Neural cell (in vitro differentiated cells): ENCODE measurements around the gene OSBPL8. TPM values are rescaled to one million over a fixed set of nuclear protein-coding genes. Genes with fewer than 3 reads are reported as not detected.

ENCODE experiments used
- H2AFZ ChIP-seq: fragments of 200-600, 300-800 bp; sonication (generic), shearing (Covaris generic); 2 replicates; pipeline ENCODE4 v1.6.0; 2014; ENCODE audit warnings: low read depth, mild to moderate bottlenecking, antibody characterized with exemption, low read length, moderate library complexity
- H3F3A ChIP-seq: fragments of 200-600 bp; shearing (Covaris generic); 2 replicates; pipeline ENCODE4 v1.6.1; 2016; ENCODE audit warnings: mild to moderate bottlenecking, moderate library complexity, mixed read lengths, antibody characterized with exemption, low read length; ENCODE audit not compliant: insufficient read depth, poor library complexity, severe bottlenecking
- H3K27ac ChIP-seq: fragments of 200-600, 300-800 bp; sonication (generic), shearing (Covaris generic); 2 replicates; pipeline ENCODE4 v1.5.1; 2014; ENCODE audit warnings: mild to moderate bottlenecking, low read length, moderate library complexity
- H3K27me3 ChIP-seq: fragments of 300-800, 200-600 bp; sonication (generic), shearing (Covaris generic); 2 replicates; pipeline ENCODE4 v1.6.0; 2014; ENCODE audit warnings: mild to moderate bottlenecking, low read depth, low read length, moderate library complexity; ENCODE audit not compliant: insufficient read depth
- H3K36me3 ChIP-seq: fragments of 300-800, 200-600 bp; sonication (generic), shearing (Covaris generic); 2 replicates; pipeline ENCODE4 v1.5.1; 2014; ENCODE audit warnings: mild to moderate bottlenecking, antibody characterized with exemption, low read length, moderate library complexity; ENCODE audit not compliant: insufficient read depth
- H3K4me2 ChIP-seq: fragments of 300-800, 200-600 bp; sonication (generic), shearing (Covaris generic); 2 replicates; pipeline ENCODE4 v1.6.0; 2014; ENCODE audit warnings: mild to moderate bottlenecking, low read length
- H3K4me3 ChIP-seq: fragments of 300-800, 200-600 bp; sonication (generic), shearing (Covaris generic); 2 replicates; pipeline ENCODE4 v1.5.1; 2014; ENCODE audit warnings: mild to moderate bottlenecking, low read length, moderate library complexity
- H3K79me2 ChIP-seq: fragments of 200-600 bp; shearing (Covaris generic); replicated peaks from 2 replicates; pipeline ENCODE4 v1.6.0; 2014; ENCODE audit warnings: mild to moderate bottlenecking, low read length, moderate library complexity; ENCODE audit not compliant: insufficient read depth
- H3K9ac ChIP-seq: fragments of 300-800, 200-600 bp; sonication (generic), shearing (Covaris generic); 2 replicates; pipeline ENCODE4 v1.6.1; 2016; ENCODE audit warnings: mild to moderate bottlenecking, low read length, mixed read lengths
- H3K9me2 ChIP-seq: fragments of 200-600 bp; shearing (Covaris generic); 2 replicates; pipeline ENCODE4 v1.6.1; 2016; ENCODE audit warnings: mild to moderate bottlenecking, low read length, mixed read lengths; ENCODE audit not compliant: insufficient read depth
- H3K9me3 ChIP-seq: fragments of 200-600, 300-800 bp; sonication (generic), shearing (Covaris generic); 2 replicates; pipeline ENCODE4 v1.6.1; 2016; ENCODE audit warnings: mild to moderate bottlenecking, mixed run types, low read length, moderate library complexity, mixed read lengths
- H4K20me1 ChIP-seq: fragments of 200-600 bp; shearing (Covaris generic); 2 replicates; pipeline ENCODE4 v1.6.1; 2016; ENCODE audit warnings: mild to moderate bottlenecking, mixed run types; ENCODE audit not compliant: insufficient read depth
- EP300 ChIP-seq: fragments of 450-650 bp; conservative IDR thresholded peaks from 2 replicates; pipeline ENCODE4 v1.6.1; 2014; ENCODE audit warnings: antibody characterized with exemption, mild to moderate bottlenecking, moderate library complexity; ENCODE audit not compliant: poor library complexity, severe bottlenecking
- EZH2 ChIP-seq: fragments of 200-600, 300-800 bp; shearing (Covaris generic), sonication (generic); IDR thresholded peaks from 2 replicates; pipeline ENCODE4 v1.6.1; 2014; ENCODE audit warnings: antibody characterized with exemption, low read length, borderline replicate concordance, mild to moderate bottlenecking; ENCODE audit not compliant: insufficient read depth, poor library complexity, severe bottlenecking
- MXI1 ChIP-seq: fragments of 450-650 bp; conservative IDR thresholded peaks from 2 replicates; pipeline ENCODE4 v1.6.1; 2014; ENCODE audit warnings: antibody characterized with exemption, mild to moderate bottlenecking; ENCODE audit not compliant: poor library complexity, severe bottlenecking
- POLR2AphosphoS5 ChIP-seq: IDR thresholded peaks from 2 replicates; pipeline ENCODE4 v1.6.1; 2012
- RAD21 ChIP-seq: fragments of 450-650 bp; conservative IDR thresholded peaks from 2 replicates; pipeline ENCODE4 v1.6.1; 2014; ENCODE audit warnings: antibody characterized with exemption, mild to moderate bottlenecking, moderate library complexity
- SMC3 ChIP-seq: fragments of 450-650 bp; conservative IDR thresholded peaks from 2 replicates; pipeline ENCODE4 v1.6.1; 2014; ENCODE audit warnings: antibody characterized with exemption, mild to moderate bottlenecking, moderate library complexity; ENCODE audit not compliant: poor library complexity
- TAF1 ChIP-seq: IDR thresholded peaks from 2 replicates; pipeline ENCODE4 v1.6.1; 2012; ENCODE audit warnings: low read depth
- polyA plus RNA-seq: library from polyadenylated mRNA; depleted of rRNA; stranded (reverse); fragments of >200 nt; gene quantifications from 2 replicates; pipeline ENCODE4 v1.2.3, GENCODE V29; 2014
- TF ChIP-seq, protein P1 (sequence below): IDR thresholded peaks from 2 replicates; pipeline ENCODE4 v1.6.1; 2012; ENCODE audit warnings: borderline replicate concordance
- TF ChIP-seq, protein P2 (sequence below): fragments of 450-650 bp; IDR thresholded peaks from 2 replicates; pipeline ENCODE4 v1.5.1; 2014; ENCODE audit warnings: antibody characterized with exemption, mild to moderate bottlenecking, moderate library complexity; ENCODE audit not compliant: poor library complexity, severe bottlenecking

OSBPL8 gene
- polyA plus RNA-seq, 1 donor from 2014 or later: 126 TPM

DNA sequence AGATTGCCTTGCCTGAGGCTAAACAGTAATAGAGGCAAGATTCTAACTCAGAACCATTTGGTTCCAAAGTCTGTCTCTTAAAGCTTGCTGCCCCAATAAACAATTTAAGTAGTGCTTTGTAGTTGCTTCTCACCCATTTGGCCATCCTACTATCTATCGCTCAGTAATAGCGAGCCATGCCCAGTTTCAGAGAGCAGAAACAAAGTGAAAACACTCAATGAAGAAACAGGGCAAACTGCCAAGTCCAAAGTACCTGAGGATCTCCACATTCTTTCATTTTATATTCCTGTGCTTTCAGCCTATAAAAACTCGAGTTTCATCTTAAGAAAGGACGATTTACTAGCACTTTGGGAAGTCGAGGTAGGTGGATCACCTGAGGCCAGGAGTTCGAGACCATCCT is 108.0 kb downstream of the OSBPL8 start:
- H3K9me2 ChIP-seq: no peaks in the 10 kb centered on the region
- TF ChIP-seq POLR2AphosphoS5: no peak
- peaks cover 4% of the 10 kb centered on the region for H3K79me2 ChIP-seq
- no peaks in the 10 kb centered on the region for H3K9me3 ChIP-seq
- H3K4me3 ChIP-seq: no peak overlapping the region
- no peaks in the 10 kb centered on the region for H4K20me1 ChIP-seq
- no peak overlapping the region for H3K9ac ChIP-seq
- H3K4me2 ChIP-seq: no peak overlapping the region
- no peak overlapping the region for H3K27ac ChIP-seq
- no peak overlapping the region for H2AFZ ChIP-seq
- no peaks in the 10 kb centered on the region for H3K36me3 ChIP-seq
- H3K27me3 ChIP-seq: no peaks in the 10 kb centered on the region
- H3F3A ChIP-seq: no peaks in the 10 kb centered on the region

DNA sequence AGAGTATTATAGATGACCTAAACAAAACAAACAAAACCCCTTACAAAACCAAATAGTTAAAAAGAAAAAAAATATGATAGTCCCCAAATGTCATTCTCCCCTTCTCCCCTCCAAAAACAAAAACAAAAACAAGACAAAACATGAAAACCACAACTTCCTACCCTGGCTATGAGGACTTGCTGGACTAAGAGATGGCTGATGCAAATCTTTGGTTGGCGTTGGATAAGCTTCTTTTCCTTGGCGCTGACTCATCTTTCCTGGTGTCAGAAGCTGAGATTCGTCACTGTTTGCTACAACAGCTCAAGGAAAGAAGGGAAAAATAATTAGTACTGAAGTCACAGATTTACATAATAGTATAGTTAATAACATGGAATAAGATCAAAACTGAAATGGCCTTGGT is 108.9 kb downstream of the OSBPL8 start:
- Histone ChIP-seq H4K20me1 (no peaks in the 10 kb centered on the region), H3F3A (no peaks in the 10 kb centered on the region), H3K4me2 (no peak overlapping the region), H2AFZ (no peak overlapping the region), H3K79me2 (peaks cover 4% of the 10 kb centered on the region), H3K9me3 (no peaks in the 10 kb centered on the region), H3K9ac (no peak overlapping the region), H3K9me2 (no peaks in the 10 kb centered on the region), H3K27me3 (no peaks in the 10 kb centered on the region), H3K36me3 (no peaks in the 10 kb centered on the region), H3K4me3 (no peak overlapping the region), H3K27ac (no peak overlapping the region)
- no peak for TF ChIP-seq SMC3
- no peak for TF ChIP-seq MXI1
- TF ChIP-seq TAF1: no peak
- no peak for TF ChIP-seq EZH2
- no peak for TF ChIP-seq EP300
- no peak for TF ChIP-seq RAD21
- TF ChIP-seq, protein P1, sequence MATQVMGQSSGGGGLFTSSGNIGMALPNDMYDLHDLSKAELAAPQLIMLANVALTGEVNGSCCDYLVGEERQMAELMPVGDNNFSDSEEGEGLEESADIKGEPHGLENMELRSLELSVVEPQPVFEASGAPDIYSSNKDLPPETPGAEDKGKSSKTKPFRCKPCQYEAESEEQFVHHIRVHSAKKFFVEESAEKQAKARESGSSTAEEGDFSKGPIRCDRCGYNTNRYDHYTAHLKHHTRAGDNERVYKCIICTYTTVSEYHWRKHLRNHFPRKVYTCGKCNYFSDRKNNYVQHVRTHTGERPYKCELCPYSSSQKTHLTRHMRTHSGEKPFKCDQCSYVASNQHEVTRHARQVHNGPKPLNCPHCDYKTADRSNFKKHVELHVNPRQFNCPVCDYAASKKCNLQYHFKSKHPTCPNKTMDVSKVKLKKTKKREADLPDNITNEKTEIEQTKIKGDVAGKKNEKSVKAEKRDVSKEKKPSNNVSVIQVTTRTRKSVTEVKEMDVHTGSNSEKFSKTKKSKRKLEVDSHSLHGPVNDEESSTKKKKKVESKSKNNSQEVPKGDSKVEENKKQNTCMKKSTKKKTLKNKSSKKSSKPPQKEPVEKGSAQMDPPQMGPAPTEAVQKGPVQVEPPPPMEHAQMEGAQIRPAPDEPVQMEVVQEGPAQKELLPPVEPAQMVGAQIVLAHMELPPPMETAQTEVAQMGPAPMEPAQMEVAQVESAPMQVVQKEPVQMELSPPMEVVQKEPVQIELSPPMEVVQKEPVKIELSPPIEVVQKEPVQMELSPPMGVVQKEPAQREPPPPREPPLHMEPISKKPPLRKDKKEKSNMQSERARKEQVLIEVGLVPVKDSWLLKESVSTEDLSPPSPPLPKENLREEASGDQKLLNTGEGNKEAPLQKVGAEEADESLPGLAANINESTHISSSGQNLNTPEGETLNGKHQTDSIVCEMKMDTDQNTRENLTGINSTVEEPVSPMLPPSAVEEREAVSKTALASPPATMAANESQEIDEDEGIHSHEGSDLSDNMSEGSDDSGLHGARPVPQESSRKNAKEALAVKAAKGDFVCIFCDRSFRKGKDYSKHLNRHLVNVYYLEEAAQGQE: no peak
- no peak for TF ChIP-seq POLR2AphosphoS5
- TF ChIP-seq, protein P2, sequence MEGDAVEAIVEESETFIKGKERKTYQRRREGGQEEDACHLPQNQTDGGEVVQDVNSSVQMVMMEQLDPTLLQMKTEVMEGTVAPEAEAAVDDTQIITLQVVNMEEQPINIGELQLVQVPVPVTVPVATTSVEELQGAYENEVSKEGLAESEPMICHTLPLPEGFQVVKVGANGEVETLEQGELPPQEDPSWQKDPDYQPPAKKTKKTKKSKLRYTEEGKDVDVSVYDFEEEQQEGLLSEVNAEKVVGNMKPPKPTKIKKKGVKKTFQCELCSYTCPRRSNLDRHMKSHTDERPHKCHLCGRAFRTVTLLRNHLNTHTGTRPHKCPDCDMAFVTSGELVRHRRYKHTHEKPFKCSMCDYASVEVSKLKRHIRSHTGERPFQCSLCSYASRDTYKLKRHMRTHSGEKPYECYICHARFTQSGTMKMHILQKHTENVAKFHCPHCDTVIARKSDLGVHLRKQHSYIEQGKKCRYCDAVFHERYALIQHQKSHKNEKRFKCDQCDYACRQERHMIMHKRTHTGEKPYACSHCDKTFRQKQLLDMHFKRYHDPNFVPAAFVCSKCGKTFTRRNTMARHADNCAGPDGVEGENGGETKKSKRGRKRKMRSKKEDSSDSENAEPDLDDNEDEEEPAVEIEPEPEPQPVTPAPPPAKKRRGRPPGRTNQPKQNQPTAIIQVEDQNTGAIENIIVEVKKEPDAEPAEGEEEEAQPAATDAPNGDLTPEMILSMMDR: no peak

DNA sequence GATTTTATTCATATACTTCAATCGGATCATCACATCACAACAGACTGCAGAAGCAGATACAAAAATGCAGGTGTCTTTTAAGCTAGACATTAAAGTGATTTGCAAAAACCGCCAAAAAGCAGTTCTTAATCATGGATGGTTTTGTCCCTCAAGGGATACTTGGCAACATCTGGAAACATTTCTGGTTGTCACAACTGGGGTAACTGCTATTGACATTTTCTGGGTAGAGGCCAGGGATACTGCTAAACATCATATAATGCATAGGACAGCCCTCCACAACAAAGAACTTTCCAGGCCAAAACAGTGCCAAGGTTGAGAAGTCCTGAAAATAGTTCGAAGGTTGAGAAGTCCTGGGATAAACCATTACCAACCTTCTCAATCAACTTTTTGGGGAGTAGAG is 109.6 kb downstream of the OSBPL8 start:
- Histone ChIP-seq H3K27ac (no peak overlapping the region), H3K79me2 (peaks cover 6% of the 10 kb centered on the region), H3F3A (no peaks in the 10 kb centered on the region), H4K20me1 (no peaks in the 10 kb centered on the region), H3K36me3 (no peaks in the 10 kb centered on the region), H3K9me3 (no peaks in the 10 kb centered on the region), H3K4me3 (no peak overlapping the region), H3K9me2 (no peaks in the 10 kb centered on the region), H3K27me3 (no peaks in the 10 kb centered on the region), H2AFZ (no peak overlapping the region), H3K9ac (no peak overlapping the region), H3K4me2 (no peak overlapping the region)
- TF ChIP-seq SMC3: no peak
- no peak for TF ChIP-seq RAD21
- no peak for TF ChIP-seq EZH2
- TF ChIP-seq POLR2AphosphoS5: no peak
- TF ChIP-seq, protein P2: no peak
- TF ChIP-seq MXI1: no peak
- TF ChIP-seq, protein P1: no peak
- no peak for TF ChIP-seq TAF1
- TF ChIP-seq EP300: no peak
